ENCODE data around the gene FAM241B.

The FAM241B gene

GRCh38 chr10:69612760-69613159 is 17.3 kb upstream of the FAM241B start:
- no peak overlapping the region for H3K27ac ChIP-seq
- TF ChIP-seq CTCF (conservative IDR thresholded peaks at IDR 0.05), result no peak

- no peak overlapping the region for H3K27ac ChIP-seq
- TF ChIP-seq CTCF (conservative IDR thresholded peaks at IDR 0.05), result no peak
These were observed 15.9 kb upstream of the FAM241B start for GRCh38 chr10:69614130-69614529.

GRCh38 chr10:69616358-69616757 is 13.7 kb upstream of the FAM241B start:
- no peak for TF ChIP-seq CTCF (conservative IDR thresholded peaks at IDR 0.05)
- no peak overlapping the region for H3K27ac ChIP-seq

GRCh38 chr10:69618746-69619145 is 11.3 kb upstream of the FAM241B start:
- no peak for TF ChIP-seq CTCF (conservative IDR thresholded peaks at IDR 0.05)
- no peak overlapping the region for H3K27ac ChIP-seq

GRCh38 chr10:69619626-69620025 is 10.4 kb upstream of the FAM241B start:
- no peak overlapping the region for H3K27ac ChIP-seq
- TF ChIP-seq CTCF (conservative IDR thresholded peaks at IDR 0.05), result no peak

GRCh38 chr10:69620625-69621024 is 9.4 kb upstream of the FAM241B start:
- H3K27ac ChIP-seq, result no peak overlapping the region
- no peak for TF ChIP-seq CTCF (conservative IDR thresholded peaks at IDR 0.05)

GRCh38 chr10:69624245-69624786 is 5.7 kb upstream of the FAM241B start:
- no peak for TF ChIP-seq CTCF (conservative IDR thresholded peaks at IDR 0.05)
- H3K27ac ChIP-seq, result no peak overlapping the region
